GM03348 (cell line): ENCODE results near the gene ZSCAN2.

Experiments
- DNase-seq: peaks from one replicate; pipeline ENCODE4 v3.0.0; 2012; ENCODE audit warnings: low spot score

Gene ZSCAN2

DNA sequence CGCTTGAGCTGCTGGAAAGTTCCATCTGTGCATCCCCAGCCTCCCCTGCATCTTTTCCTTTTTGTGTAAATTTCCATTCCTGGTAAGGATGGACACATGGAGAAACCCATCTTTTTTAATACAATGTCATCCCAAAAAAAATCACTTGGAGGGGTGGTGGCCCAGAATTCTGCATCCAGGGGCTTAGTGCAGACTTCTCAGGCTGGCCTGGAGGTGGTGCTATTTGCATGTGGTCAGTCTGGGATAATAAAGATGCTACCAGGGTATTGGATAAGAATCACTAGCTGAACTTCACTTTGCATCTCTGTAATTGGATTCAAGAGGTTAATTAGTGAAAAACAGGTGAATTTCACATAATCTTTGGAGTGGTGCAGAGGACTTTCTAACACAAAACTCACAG, 1.8 kb upstream of the ZSCAN2 start:
- DNase-seq = peak; percentile 70

DNA sequence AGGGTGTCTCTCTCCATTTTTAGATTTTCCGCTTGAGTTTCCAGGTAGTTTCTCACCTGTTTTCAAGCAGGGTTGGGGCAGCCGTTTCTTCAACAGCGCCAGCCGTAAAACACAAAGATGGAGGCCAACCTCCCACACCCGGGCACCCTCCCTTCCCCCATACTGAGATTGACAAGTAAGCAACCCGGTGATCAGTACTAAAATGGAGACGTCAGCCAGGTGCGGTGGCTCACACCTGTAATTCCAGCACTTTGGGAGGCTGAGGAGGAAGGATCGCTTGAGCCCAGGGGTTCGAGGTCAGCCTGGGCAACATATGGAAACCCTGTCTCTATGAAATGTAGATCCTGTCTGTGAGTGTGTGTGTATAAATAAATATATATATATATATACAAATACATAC, 903 bp upstream of the ZSCAN2 start:
- DNase-seq = no peak

DNA sequence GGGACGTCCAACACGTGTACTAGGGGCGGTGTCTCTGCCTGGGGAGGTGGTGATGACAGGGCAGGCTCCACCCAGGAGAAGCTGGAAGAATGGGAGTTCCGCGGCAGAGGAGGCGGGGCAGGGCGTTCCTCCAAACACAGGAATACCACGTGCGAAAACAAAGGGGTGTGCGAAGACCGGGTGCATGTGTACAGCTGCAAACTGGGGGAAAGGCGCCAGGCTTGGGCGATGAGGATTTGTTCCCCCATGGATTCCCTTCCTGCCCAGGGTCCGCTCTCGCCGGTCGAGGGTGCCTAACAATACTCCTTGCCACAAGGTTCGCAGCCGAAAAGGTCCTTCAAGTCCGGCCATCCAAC, 500 bp upstream of the ZSCAN2 start:
- peak; percentile 92 for DNase-seq

DNA sequence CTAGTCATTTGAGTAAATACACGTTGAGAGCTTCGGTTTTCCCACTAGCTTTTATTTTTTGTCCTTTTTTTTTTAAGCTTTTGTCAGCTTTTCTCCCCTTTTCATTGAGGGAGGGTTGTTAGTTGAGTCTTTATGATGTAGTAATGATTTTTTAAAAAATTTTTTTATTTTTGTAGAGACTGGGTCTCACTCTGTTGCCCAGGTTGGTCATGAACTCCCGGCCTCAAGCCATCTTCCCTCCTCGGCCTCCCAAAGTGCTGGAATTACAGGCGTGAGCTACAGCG, 688 bp downstream of the ZSCAN2 start:
- DNase-seq = no peak

DNA sequence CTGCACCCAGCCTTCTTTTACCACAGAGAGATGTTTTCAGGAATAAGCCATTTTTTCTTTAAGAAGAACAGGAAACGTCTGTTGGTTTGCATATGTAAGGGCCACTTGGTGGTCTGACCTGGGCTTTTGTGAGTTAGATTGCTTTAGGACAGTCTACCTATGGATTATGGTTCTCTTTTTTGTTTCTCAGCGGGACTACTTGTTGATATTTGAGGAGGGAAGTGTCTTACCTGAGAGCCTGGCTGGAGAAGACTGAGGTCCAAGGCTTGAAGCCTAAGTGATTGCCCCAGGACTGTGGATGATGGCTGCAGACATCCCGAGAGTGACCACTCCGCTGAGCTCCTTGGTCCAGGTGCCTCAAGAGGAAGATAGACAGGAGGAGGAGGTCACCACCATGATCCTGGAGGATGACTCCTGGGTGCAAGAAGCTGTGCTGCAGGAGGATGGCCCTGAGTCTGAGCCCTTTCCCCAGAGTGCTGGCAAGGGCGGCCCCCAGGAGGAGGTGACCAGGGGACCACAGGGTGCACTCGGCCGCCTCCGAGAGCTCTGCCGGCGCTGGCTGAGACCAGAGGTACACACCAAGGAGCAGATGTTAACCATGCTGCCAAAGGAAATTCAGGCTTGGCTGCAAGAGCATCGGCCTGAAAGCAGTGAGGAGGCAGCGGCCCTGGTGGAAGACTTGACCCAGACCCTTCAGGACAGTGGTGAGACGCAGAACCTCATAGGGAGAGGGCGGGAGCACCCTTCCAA, 3.0 kb downstream of the ZSCAN2 start:
- no peak for DNase-seq

DNA sequence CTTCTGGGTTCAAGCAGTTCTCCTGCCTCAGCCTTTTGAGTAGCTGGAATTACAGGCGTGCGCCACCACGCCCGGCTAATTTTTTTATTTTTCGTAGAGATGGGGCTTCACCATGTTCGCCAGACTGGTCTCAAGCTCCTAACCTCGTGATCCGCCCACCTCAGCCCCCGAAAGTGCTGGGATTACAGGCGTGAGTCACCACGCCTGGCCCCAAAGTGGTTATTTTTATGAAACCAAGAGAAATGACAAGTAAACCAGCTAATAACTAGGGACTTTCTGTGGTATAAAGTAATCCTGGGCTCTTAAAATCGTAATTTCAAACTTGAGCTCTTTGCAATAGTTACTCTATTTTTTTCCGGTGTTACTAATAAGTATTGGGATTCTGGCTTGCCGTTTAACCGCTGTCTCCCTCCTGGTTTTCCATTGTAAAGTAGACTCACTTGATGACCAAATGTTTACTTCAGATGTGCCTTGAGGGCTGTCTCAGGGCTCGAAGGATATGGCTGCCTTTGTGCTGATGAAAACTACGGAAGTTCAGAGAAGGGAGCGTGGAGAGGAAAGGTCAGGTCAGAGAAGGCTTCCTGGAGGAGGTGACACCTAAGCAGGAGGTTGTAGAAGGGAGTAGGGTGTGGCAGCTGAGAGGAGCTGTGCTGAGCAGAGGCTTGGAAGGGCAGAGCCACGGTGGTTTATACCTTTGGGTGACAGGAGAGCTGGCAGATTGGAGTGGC, 4.2 kb downstream of the ZSCAN2 start:
- no peak for DNase-seq

DNA sequence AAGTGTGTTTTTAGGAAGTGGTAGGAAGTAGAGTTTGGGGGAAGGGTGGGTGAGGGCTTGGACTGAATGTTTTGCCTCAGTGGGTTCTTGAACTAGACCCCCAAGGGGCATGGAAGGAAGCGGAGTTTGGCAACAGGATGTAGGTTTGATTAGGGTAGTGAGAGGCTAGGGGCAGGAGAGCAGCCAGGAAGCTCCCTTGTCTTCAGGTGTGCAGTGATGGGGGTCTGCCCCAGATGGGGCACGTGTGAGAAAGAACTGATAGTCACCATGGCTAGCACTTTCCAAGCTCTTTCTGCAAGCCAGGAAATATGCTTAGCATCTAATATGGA, 4.7 kb downstream of the ZSCAN2 start:
- no peak for DNase-seq

DNA sequence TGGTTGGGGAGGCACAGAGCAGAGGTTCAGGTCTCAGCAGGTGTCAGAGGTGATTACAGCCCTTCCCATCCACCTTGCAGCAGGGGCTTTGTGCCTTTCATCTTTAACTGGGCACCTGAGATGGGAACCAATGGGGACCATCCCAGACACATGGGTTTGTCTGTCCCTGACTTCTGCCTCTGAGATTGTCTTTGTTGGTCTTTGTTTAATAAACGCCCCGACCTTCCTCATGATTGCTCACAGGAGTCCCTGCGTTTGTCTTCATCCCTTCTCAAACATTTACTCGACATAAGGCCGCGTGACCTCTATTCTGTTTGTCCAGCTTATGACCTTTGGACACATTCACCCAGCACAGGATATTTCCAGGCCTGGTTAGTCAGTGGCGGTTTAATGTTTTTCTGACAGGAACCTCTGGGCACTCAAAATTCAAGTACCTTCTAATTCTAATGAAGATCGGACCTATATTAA, 5.9 kb downstream of the ZSCAN2 start:
- DNase-seq = no peak

DNA sequence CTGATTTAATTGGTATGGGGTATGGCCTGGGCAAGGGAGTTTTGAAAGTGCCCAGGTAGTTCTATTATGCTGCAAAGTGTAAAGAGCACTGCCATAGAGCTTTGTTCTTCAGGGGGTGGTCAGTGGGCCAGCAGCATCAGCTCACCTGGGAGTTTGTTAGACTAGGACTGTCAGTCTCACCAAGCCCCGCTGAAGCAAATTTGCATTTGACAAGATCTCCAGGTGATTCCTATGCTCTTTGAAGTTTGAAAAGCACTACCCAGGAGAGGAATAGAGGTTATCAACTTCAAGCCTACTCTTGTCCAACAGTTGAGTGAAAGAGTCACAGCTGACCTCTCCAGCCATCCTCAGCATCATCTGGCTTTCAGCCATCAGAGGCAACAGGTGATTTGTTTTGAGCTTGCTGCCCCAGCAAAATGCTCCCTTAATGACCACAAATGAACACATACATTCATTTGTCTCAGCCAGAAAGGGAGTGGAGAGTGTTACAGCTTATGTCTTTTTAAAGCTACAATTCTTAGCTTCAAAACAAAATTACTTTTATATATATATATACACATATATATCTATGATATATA, 8.0 kb downstream of the ZSCAN2 start:
- no peak for DNase-seq

DNA sequence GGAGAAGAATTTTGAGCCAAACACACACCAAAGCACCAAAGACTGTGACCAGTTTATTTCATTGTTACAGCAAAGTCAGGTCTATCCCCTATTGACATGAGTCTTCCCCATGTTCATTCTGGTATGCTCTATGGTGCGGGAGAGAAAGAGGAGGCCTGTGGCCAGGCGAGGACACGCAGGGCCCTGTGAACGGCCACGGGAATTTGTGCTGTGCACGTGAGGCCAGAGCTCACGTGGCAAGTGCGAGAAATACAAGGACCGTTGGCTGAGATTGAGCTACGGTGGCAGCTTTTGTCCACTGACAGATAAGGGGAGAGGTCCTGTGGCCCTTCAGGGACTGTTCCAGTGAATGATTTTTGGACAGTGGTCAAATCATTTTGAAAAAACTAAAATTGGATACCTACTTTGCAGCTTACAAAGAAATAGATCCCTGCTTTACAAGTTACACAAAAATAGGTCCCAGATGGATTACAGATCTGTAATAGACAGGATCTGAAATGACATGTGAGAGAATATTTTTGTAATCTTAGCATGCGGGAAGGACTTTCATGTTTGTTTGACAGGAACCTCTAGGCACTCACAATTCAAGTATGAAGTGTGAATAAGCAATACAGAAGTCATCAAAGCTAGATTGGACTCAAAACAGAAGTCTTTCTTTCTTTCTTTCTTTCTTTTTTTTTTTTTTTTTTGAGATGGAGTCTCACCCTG, 9.2 kb downstream of the ZSCAN2 start:
- no peak for DNase-seq

DNA sequence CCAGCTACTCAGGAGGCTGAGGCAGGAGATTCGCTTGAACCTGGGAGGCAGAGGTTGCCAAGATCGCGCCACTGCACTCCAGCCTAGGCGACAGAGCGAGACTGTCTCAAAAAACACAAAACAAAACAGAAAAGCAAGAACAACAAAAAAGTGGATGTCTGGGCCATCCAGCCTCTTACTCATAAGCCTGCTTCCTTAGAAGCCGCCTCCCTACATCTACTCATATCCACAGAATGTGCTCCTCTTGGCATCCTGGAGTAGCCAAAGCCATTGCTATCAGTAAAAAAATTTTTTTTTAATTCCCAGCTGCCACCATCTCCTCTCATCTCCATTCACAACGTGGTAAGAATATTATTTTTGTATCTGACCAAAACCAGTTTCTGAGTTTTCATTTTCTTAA, 10.8 kb downstream of the ZSCAN2 start:
- peak; percentile 44 for DNase-seq

DNA sequence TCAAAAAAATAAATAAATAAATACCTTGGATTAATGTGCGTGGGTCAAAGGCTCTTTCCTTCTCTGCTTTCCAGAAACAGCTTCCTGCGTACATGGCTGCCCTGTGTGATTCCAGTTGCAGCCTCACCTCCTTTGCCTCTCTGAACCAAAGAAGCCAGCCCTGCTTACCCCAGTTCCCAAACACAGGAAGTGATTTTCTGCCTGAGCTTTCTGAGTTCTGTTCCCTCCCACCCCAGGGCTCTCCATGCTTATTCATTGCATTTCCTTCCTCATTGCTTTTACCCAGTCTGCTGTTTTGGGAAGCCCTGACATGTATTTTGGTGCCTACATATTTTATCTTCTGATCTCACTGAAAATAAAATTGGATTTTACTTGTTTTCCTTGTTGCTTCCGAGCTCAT, 15.4 kb downstream of the ZSCAN2 start:
- DNase-seq = no peak

DNA sequence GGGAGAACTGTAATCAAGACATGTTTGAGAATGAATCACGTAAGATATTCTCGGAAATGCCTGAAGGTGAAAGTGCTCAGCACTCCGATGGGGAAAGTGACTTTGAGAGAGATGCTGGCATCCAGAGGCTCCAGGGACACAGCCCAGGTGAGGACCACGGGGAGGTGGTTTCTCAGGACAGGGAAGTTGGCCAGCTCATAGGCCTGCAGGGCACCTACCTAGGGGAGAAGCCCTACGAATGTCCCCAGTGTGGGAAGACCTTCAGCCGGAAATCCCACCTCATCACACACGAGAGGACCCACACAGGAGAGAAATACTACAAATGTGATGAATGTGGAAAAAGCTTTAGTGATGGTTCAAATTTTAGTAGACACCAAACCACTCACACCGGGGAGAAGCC, 19.8 kb downstream of the ZSCAN2 start:
- DNase-seq = no peak

DNA sequence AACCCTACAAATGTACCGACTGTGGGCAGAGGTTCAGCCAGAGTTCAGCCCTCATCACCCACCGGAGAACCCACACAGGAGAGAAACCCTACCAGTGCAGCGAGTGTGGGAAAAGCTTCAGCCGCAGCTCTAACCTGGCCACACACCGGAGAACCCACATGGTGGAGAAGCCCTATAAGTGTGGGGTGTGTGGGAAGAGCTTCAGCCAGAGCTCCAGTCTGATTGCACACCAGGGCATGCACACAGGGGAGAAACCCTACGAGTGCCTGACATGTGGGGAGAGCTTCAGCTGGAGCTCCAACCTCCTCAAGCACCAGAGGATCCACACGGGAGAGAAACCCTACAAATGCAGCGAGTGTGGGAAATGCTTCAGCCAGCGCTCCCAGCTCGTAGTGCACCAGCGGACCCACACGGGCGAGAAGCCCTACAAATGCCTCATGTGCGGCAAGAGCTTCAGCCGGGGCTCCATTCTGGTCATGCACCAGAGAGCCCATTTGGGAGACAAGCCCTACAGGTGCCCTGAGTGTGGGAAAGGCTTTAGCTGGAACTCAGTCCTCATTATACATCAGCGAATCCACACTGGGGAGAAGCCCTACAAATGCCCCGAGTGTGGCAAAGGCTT, 20.7 kb downstream of the ZSCAN2 start:
- DNase-seq = no peak

DNA sequence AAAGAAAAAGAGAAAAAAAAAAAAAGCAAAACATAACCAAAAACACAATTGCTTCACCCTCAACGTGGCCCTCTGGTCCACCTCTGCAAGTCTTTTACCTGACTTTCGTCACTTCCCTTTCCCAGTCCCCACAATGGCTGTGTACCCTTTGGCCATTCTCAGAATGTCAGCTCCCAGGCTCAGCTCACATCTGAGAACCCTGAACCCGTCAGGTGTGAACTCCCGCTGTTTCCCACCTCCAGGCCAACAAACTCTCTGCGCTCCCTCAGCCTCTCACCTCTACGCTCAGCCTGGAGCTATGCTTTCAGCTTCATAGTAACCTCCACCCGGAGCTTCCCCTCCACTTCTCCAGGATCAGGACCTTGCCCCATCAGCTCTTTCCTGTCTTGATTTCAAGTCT, 23.6 kb downstream of the ZSCAN2 start:
- no peak for DNase-seq

DNA sequence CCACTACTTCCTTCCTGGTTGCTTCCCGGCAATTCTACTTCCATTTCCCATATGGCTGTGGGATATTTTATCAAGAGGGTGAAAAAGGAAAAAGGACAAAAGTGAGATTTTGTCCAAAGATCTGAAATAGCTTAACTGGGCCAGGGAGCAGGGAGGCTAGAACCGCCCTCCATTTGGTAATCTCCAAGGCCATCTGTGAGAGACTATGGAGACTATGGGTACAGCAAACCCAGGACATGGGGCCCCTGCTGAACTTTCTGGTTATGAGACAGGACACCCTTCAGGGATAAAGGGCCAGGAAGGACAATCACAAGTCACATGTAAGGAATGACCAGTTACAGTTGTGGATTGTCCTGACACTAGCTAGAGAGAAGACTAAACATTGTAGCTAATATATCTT, 24.3 kb downstream of the ZSCAN2 start:
- DNase-seq = no peak

DNA sequence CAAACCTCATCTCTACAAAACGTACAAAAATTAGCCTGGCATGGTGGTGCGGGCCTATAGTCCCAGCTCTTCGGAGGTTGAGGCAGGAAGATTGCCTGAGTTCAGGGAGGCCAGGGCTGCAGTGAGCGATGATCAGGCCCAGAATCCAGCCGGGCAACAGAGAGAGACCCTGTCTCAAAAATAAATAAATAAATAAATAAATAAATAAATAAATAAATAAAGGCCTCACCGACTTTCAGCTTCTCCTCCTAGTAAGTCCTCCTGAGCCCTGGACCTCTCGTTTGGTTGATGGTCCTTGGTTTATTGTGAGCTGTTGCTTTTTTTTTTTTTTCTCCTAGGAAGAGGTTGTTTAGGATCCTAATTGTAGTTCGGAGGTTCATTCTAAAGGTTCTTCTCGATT, 28.2 kb downstream of the ZSCAN2 start:
- no peak for DNase-seq

DNA sequence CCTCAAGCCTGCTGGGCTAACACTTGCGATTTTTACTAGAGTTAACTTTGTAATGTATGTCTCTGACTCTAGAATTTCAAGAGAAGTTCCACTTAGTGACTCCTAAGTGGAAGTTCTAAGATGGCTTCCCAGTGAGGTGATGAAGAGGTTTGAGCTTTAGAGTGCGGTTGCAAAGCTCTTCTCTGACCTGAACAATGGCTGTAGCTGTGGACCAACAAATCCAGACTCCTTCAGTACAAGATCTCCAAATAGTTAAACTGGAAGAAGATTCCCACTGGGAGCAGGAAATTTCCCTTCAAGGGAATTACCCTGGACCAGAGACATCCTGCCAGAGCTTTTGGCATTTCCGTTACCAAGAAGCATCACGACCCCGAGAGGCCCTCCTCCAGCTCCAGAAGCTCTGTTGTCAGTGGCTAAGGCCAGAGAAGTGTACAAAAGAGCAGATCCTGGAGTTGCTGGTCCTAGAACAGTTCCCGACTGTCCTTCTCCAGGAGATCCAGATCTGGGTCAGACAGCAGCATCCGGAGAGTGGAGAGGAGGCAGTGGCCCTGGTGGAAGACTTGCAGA, 31.0 kb downstream of the ZSCAN2 start:
- no peak for DNase-seq

DNA sequence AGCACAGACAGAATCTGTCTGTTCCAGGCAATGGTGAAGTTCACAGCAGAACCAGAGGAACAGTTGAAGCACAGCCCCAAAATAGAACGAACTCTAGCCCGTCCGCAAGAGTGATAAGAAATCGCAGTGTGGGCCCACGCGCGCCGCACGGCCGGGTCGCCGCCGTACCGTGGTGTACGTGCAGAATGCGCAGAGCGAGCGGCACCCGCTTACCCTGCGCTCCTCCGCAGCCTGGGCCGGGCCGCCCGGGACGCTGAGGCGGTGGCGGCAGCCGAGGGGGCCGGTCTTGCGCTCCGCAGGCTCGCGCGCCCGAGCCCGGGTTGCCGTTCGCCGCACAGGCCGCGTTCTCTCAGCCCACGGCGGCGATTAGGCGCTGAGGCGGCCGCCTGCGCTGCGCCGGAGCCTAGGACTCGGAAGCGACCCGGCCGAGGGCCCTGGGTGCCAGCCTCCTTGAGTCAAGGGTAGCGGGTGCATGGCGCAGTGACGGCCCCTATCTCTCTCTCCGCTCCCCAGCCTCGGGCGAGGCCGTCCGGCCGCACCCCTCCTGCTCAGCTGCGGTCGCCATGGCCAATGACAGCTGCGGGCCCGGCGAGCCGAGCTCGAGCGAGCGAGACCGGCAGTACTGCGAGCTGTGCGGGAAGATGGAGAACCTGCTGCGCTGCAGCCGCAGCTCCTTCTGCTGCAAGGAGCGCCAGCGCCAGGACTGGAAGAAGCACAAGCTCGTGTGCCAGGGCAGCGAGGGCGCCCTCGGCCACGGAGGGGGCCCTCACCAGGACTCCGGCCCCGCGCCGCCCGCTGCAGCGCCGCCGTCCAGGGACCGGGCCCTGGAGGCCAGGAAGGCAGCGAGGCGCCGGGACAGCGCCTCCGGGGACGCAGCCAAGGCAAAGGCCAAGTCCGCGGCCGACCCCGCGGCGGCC, 32.8 kb downstream of the ZSCAN2 start:
- peak; percentile 76 for DNase-seq

DNA sequence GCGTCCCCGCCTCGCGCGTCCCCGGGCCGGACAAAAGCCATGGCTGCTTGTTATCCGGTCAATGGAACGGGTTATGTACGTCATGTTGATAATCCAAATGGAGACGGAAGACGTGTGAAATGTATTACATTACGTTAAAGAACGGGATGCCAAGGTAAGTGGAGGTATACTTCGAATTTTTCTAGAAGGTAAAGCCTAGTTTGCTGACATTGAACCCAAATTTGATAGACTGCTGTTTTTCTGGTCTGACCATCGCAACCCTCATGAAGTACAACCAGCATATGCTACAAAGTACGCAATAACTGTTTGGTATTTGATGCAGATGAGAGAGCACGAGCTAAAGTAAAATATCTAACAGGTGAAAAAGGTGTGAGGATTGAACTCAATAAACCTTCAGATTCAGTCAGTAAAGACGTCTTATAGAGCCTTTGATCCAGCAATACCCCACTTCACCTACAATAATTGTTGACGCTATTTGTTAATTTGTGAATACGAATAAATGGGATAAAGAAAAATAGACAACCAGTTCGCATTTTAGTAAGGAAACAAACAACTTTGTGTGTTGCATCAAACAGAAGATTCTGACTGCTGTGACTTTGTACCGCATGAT, 33.5 kb downstream of the ZSCAN2 start:
- DNase-seq = no peak

DNA sequence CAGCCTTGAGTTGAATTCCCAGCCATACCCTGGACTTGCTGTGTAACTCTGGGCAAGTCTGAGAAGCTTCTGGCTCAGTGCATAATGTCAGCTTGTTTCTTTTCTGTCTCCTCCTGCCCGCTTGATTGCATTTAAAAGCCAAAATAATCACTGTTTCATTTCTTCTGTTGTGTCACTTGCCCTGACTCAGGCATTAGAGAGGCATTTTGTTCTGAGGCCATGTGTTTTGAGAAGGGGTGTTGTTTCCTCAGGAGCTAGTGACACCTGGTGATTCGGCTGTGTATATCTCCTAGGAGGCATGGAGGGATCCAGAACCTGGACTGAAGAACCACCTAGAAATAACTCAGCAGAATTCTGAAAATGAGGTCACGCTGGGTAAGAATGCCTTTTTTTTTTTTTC, 37.3 kb downstream of the ZSCAN2 start:
- DNase-seq = no peak
